ENCODE data around the gene KRT36.

KRT36 gene

DNA sequence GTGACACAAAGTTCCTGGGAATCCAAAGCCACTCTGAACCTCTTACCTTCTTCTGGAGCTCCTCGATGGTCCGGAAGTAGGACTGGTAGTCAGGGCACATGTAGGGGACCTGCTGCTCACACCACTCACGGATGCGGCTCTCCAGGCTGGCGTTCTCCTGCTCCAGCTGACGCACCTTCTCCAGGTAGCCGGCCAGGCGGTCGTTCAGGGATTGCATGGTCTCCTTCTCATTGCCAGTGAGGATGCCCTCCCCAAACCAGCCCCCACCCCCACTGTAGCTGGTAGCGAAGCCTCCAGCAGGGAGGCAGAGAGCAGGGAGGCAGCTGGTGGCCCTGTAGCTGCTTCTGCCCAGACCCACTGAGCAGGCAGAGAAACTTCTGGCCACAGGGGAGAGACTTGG, 9.1 kb downstream of the KRT36 start:
- no peak overlapping the region for H2BK15ac ChIP-seq (ENCODE audit: low read length)
- H3K4ac ChIP-seq (ENCODE audit: low read length) = no peak overlapping the region
- no peak overlapping the region for H3K27ac ChIP-seq (replicated peaks; ENCODE audit: low read length)
- no peak overlapping the region for H3K18ac ChIP-seq (ENCODE audit: low read length)
- no peak overlapping the region for H2BK12ac ChIP-seq (ENCODE audit: low read length)
- H2AFZ ChIP-seq (ENCODE audit: low read length) = no peak overlapping the region
- no peak overlapping the region for H4K8ac ChIP-seq (ENCODE audit: low read depth, low read length)
- H3K27me3 ChIP-seq (ENCODE audit: control insufficient read depth in 3 of 3, insufficient read depth in 3 of 3, low read depth in 1 of 3, low read length in 3 of 3) = peaks cover 0 to 1% (median 0%) of the 10 kb centered on the region in 3 experiments
- no peak overlapping the region for H4K91ac ChIP-seq (ENCODE audit: low read depth, low read length, poor library complexity)
- H3K36me3 ChIP-seq (replicated peaks in 1 of 2; ENCODE audit: control insufficient read depth in 2 of 2, insufficient read depth in 2 of 2, low read length in 2 of 2) = no peaks in the 10 kb centered on the region
- H3K9ac ChIP-seq (ENCODE audit: low read depth, low read length, poor library complexity) = no peak overlapping the region
- H3K4me1 ChIP-seq (ENCODE audit: control insufficient read depth in 2 of 2, insufficient read depth in 1 of 2, low read depth in 1 of 2, low read length in 2 of 2) = peaks cover 0 to 6% of the 10 kb centered on the region in 2 donors
- WGBS, 2 donors (ENCODE audit: extremely low coverage in 2 of 2, insufficient read length in 2 of 2, insufficient replicate concordance in 1 of 2) = no CpG with 5 or more reads among the region's 10 CpGs
- no peaks in the 10 kb centered on the region for H3K9me3 ChIP-seq (replicated peaks in 1 of 2; ENCODE audit: control insufficient read depth in 2 of 2, insufficient read depth in 1 of 2, low read depth in 1 of 2, low read length in 2 of 2)
- no peak overlapping the region for H3K4me2 ChIP-seq (ENCODE audit: insufficient read depth, low read length, poor library complexity, severe bottlenecking)
- H3K14ac ChIP-seq (ENCODE audit: low read length) = no peak overlapping the region
- H3K79me1 ChIP-seq (ENCODE audit: low read depth, low read length) = no peaks in the 10 kb centered on the region
- no peak for DNase-seq (ENCODE audit: low spot score)
- no peak overlapping the region for H3K23ac ChIP-seq (ENCODE audit: low read depth, low read length, poor library complexity)
- no peak overlapping the region for H3K4me3 ChIP-seq (ENCODE audit: low read length in 2 of 2)
- H2BK5ac ChIP-seq (ENCODE audit: low read length) = no peak overlapping the region
- H2AK5ac ChIP-seq (ENCODE audit: low read depth, low read length) = no peak overlapping the region
- no peak overlapping the region for H2BK120ac ChIP-seq (ENCODE audit: low read depth, low read length)

DNA sequence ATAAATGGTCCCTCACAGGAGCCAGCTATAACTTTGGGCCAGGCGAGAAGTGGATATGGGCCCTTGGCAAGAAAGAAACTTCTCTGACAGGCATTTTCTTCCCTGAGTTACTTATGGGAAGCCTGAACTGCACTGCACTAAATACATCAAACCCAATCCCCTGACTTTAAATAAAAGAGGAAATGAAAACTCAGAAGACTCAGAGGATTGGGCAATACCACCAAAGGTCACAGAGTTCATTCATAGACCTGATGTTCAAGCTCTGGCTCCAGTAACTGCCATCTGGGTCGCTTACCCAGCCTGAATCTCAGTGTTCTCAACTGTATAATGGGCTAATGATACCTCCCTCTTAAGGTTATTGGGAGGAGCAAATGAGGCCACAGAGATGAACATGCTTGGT, 9.6 kb downstream of the KRT36 start:
- Histone ChIP-seq H3K23ac (ENCODE audit: low read depth, low read length, poor library complexity) (no peak overlapping the region), H2BK15ac (ENCODE audit: low read length) (no peak overlapping the region), H3K27ac (replicated peaks; ENCODE audit: low read length) (no peak overlapping the region), H3K4me3 (ENCODE audit: low read length in 2 of 2) (no peak overlapping the region), H2AFZ (ENCODE audit: low read length) (no peak overlapping the region), H2BK5ac (ENCODE audit: low read length) (no peak overlapping the region), H3K4ac (ENCODE audit: low read length) (no peak overlapping the region), H3K14ac (ENCODE audit: low read length) (no peak overlapping the region), H3K18ac (ENCODE audit: low read length) (no peak overlapping the region), H2BK120ac (ENCODE audit: low read depth, low read length) (no peak overlapping the region), H4K8ac (ENCODE audit: low read depth, low read length) (no peak overlapping the region), H3K36me3 (replicated peaks in 1 of 2; ENCODE audit: control insufficient read depth in 2 of 2, insufficient read depth in 2 of 2, low read length in 2 of 2) (no peaks in the 10 kb centered on the region), H2AK5ac (ENCODE audit: low read depth, low read length) (no peak overlapping the region), H3K79me1 (ENCODE audit: low read depth, low read length) (no peaks in the 10 kb centered on the region), H3K9ac (ENCODE audit: low read depth, low read length, poor library complexity) (no peak overlapping the region), H3K9me3 (replicated peaks in 1 of 2; ENCODE audit: control insufficient read depth in 2 of 2, insufficient read depth in 1 of 2, low read depth in 1 of 2, low read length in 2 of 2) (no peaks in the 10 kb centered on the region), H3K4me1 (ENCODE audit: control insufficient read depth in 2 of 2, insufficient read depth in 1 of 2, low read depth in 1 of 2, low read length in 2 of 2) (peaks cover 0 to 6% of the 10 kb centered on the region in 2 donors), H4K91ac (ENCODE audit: low read depth, low read length, poor library complexity) (no peak overlapping the region), H2BK12ac (ENCODE audit: low read length) (no peak overlapping the region), H3K4me2 (ENCODE audit: insufficient read depth, low read length, poor library complexity, severe bottlenecking) (no peak overlapping the region), H3K27me3 (ENCODE audit: control insufficient read depth in 3 of 3, insufficient read depth in 3 of 3, low read depth in 1 of 3, low read length in 3 of 3) (no peaks in the 10 kb centered on the region)
- no CpG with 5 or more reads among the region's 2 CpGs for WGBS, 2 donors (ENCODE audit: extremely low coverage in 2 of 2, insufficient read length in 2 of 2, insufficient replicate concordance in 1 of 2)
- no peak for DNase-seq (ENCODE audit: low spot score)

DNA sequence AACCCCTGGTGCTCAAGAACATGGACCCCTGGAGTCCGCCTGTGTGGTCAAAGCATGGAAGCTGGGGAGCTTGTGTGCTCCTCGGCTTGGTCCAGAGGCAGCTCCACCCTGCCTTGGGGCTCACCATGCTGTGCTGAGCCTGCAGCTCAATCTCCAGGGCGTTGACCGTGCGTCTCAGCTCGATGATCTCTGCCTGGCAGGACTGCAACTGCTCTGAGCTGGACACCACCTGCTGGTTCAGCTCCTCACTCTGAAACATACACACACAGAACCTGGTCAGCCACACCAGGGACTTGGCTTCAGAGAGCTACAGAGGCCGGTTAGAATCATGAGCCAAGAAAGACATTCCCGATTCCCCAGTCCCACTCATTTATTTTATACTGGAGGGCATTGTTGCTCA, 11.5 kb downstream of the KRT36 start:
- Histone ChIP-seq H4K8ac (ENCODE audit: low read depth, low read length) (no peak overlapping the region), H3K14ac (ENCODE audit: low read length) (no peak overlapping the region), H3K9ac (ENCODE audit: low read depth, low read length, poor library complexity) (no peak overlapping the region), H2BK5ac (ENCODE audit: low read length) (no peak overlapping the region), H3K23ac (ENCODE audit: low read depth, low read length, poor library complexity) (no peak overlapping the region), H3K4me3 (ENCODE audit: low read length in 2 of 2) (peak overlapping the region in 1 of 2 donors; percentile 5), H2AK5ac (ENCODE audit: low read depth, low read length) (no peak overlapping the region), H3K27ac (replicated peaks; ENCODE audit: low read length) (no peak overlapping the region), H3K79me1 (ENCODE audit: low read depth, low read length) (no peaks in the 10 kb centered on the region), H3K4ac (ENCODE audit: low read length) (no peak overlapping the region), H4K91ac (ENCODE audit: low read depth, low read length, poor library complexity) (no peak overlapping the region), H2BK15ac (ENCODE audit: low read length) (no peak overlapping the region), H3K36me3 (replicated peaks in 1 of 2; ENCODE audit: control insufficient read depth in 2 of 2, insufficient read depth in 2 of 2, low read length in 2 of 2) (no peaks in the 10 kb centered on the region), H3K9me3 (replicated peaks in 1 of 2; ENCODE audit: control insufficient read depth in 2 of 2, insufficient read depth in 1 of 2, low read depth in 1 of 2, low read length in 2 of 2) (no peaks in the 10 kb centered on the region), H2BK12ac (ENCODE audit: low read length) (no peak overlapping the region), H2BK120ac (ENCODE audit: low read depth, low read length) (no peak overlapping the region), H3K4me1 (ENCODE audit: control insufficient read depth in 2 of 2, insufficient read depth in 1 of 2, low read depth in 1 of 2, low read length in 2 of 2) (peaks cover 0 to 1% of the 10 kb centered on the region in 2 donors), H3K18ac (ENCODE audit: low read length) (peak overlapping the region; percentile 11), H3K27me3 (ENCODE audit: control insufficient read depth in 3 of 3, insufficient read depth in 3 of 3, low read depth in 1 of 3, low read length in 3 of 3) (no peaks in the 10 kb centered on the region), H2AFZ (ENCODE audit: low read length) (no peak overlapping the region), H3K4me2 (ENCODE audit: insufficient read depth, low read length, poor library complexity, severe bottlenecking) (no peak overlapping the region)
- no CpG with 5 or more reads among the region's 8 CpGs for WGBS, 2 donors (ENCODE audit: extremely low coverage in 2 of 2, insufficient read length in 2 of 2, insufficient replicate concordance in 1 of 2)
- DNase-seq (ENCODE audit: low spot score) = no peak

DNA sequence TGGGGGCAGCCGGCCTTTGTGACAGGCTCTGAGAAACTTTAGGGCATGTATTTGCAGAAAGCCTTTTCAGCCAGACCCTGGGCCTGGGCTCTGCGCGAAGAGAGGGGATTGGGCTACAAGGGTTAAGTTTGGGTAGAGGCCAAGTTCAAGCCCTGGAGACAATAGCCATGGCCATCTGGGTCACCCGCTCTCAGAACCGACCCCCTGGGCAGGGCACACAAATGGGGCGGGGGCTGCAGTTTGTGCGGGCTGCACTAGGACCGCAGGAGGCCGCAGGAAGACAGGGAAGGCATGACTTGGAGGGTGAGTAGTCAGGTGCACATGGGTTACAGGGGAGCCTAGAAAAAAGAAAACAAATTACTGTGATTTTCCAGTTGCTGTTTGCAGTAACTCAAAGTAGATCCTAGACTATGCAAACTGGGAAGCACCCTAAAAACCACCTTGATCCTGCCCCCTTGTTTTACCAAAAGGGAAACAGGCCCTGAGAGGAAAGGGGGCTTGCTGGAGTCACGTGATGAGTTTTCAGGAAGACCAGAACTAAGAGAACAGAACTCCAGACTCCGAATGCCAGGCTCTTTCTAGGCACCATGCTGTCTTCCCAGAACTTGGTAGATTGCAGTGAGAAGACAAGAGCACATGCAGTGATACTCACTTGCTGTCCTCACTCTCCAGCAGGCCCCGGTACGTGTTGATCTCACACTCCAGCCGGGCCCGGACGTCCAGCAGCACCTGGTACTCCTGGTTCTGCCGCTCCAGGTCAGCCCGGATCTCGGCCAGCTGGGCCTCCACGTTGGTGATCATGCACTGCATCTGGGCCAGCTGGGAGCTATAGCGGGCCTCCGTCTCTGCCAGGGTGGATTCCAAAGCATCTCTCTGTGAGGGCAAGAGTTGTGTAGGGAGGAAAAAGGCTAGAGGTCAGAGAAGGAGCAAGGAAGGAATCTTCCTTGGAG, 12.6 kb downstream of the KRT36 start:
- no peak overlapping the region for H4K91ac ChIP-seq (ENCODE audit: low read depth, low read length, poor library complexity)
- H3K23ac ChIP-seq (ENCODE audit: low read depth, low read length, poor library complexity) = no peak overlapping the region
- no peaks in the 10 kb centered on the region for H3K36me3 ChIP-seq (replicated peaks in 1 of 2; ENCODE audit: control insufficient read depth in 2 of 2, insufficient read depth in 2 of 2, low read length in 2 of 2)
- no peaks in the 10 kb centered on the region for H3K9me3 ChIP-seq (replicated peaks in 1 of 2; ENCODE audit: control insufficient read depth in 2 of 2, insufficient read depth in 1 of 2, low read depth in 1 of 2, low read length in 2 of 2)
- H2AFZ ChIP-seq (ENCODE audit: low read length) = no peak overlapping the region
- H2BK12ac ChIP-seq (ENCODE audit: low read length) = no peak overlapping the region
- H3K4me2 ChIP-seq (ENCODE audit: insufficient read depth, low read length, poor library complexity, severe bottlenecking) = no peak overlapping the region
- no CpG with 5 or more reads among the region's 22 CpGs for WGBS, 2 donors (ENCODE audit: extremely low coverage in 2 of 2, insufficient read length in 2 of 2, insufficient replicate concordance in 1 of 2)
- H2BK15ac ChIP-seq (ENCODE audit: low read length) = no peak overlapping the region
- no peaks in the 10 kb centered on the region for H3K79me1 ChIP-seq (ENCODE audit: low read depth, low read length)
- H3K27ac ChIP-seq (replicated peaks; ENCODE audit: low read length) = no peak overlapping the region
- DNase-seq (ENCODE audit: low spot score) = no peak
- H3K4ac ChIP-seq (ENCODE audit: low read length) = no peak overlapping the region
- peaks cover 0 to 1% of the 10 kb centered on the region in 2 donors for H3K4me1 ChIP-seq (ENCODE audit: control insufficient read depth in 2 of 2, insufficient read depth in 1 of 2, low read depth in 1 of 2, low read length in 2 of 2)
- no peak overlapping the region for H3K9ac ChIP-seq (ENCODE audit: low read depth, low read length, poor library complexity)
- no peak overlapping the region for H2AK5ac ChIP-seq (ENCODE audit: low read depth, low read length)
- H2BK5ac ChIP-seq (ENCODE audit: low read length) = no peak overlapping the region
- no peak overlapping the region for H3K18ac ChIP-seq (ENCODE audit: low read length)
- no peak overlapping the region for H3K14ac ChIP-seq (ENCODE audit: low read length)
- no peak overlapping the region for H2BK120ac ChIP-seq (ENCODE audit: low read depth, low read length)
- H3K27me3 ChIP-seq (ENCODE audit: control insufficient read depth in 3 of 3, insufficient read depth in 3 of 3, low read depth in 1 of 3, low read length in 3 of 3) = no peaks in the 10 kb centered on the region
- no peak overlapping the region for H4K8ac ChIP-seq (ENCODE audit: low read depth, low read length)
- no peak overlapping the region for H3K4me3 ChIP-seq (ENCODE audit: low read length in 2 of 2)

Measured in neuronal stem cell (in vitro differentiated cells).